Vagina (tissue), 2 donors: ENCODE data around the gene DPYSL4.

Source experiments
- POLR2AphosphoS5 ChIP-seq, 2 donors: sonication (generic); formaldehyde crosslinking; IDR thresholded peaks; one replicate each; pipeline ENCODE4 v1.9.0; 2017; ENCODE audit warnings: antibody characterized with exemption in 2 of 2, mild to moderate bottlenecking in 2 of 2, low read depth in 1 of 2; ENCODE audit not compliant: insufficient read depth in 1 of 2
- TF ChIP-seq, protein P1 (sequence below), 3 experiments: fragments of 450-650 bp in 2 of 3; fragments of 200-600 bp in 1 of 3; sonication (generic) in 1 of 3; IDR thresholded peaks; one replicate each; pipeline ENCODE4 v1.5.1; 2017 to 2019; ENCODE audit warnings: antibody characterized with exemption in 3 of 3, mild to moderate bottlenecking in 2 of 3, moderate library complexity in 2 of 3

DNA sequence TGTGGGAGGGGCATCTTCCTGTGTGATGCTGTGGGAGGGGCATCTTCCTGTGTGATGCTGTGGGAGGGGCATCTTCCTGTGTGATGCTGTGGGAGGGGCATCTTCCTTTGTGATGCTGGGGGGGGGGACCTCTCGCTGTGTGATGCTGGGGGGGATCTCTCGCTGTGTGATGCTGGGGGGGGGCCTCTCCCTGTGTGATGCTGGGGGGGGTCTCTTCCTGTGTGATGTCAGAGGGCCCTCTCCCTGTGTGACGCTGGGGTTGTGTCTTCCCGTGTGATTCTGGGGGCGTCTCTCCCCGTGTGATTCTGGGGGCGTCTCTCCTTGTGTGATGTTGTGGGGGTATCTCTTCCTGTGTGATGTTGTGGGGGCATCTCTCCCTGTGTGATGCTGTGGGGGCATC lies 27.9 kb upstream of the DPYSL4 start:
- TF ChIP-seq, protein P1, sequence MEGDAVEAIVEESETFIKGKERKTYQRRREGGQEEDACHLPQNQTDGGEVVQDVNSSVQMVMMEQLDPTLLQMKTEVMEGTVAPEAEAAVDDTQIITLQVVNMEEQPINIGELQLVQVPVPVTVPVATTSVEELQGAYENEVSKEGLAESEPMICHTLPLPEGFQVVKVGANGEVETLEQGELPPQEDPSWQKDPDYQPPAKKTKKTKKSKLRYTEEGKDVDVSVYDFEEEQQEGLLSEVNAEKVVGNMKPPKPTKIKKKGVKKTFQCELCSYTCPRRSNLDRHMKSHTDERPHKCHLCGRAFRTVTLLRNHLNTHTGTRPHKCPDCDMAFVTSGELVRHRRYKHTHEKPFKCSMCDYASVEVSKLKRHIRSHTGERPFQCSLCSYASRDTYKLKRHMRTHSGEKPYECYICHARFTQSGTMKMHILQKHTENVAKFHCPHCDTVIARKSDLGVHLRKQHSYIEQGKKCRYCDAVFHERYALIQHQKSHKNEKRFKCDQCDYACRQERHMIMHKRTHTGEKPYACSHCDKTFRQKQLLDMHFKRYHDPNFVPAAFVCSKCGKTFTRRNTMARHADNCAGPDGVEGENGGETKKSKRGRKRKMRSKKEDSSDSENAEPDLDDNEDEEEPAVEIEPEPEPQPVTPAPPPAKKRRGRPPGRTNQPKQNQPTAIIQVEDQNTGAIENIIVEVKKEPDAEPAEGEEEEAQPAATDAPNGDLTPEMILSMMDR (IDR thresholded peaks at IDR 0.05): no peak
- no peak for TF ChIP-seq POLR2AphosphoS5 (IDR thresholded peaks at IDR 0.05; ENCODE audit: insufficient read depth in 1 of 2, low read depth in 1 of 2)
